ENCODE results near the gene PRICKLE3. TPM values are rescaled to one million over a fixed set of nuclear protein-coding genes. Genes with fewer than 3 reads are reported as not detected.
A peak's percentile ranks its signal among the peaks of the same experiment; 100 is the strongest.
"Not testable (repeated sequence)": the region's sequence is repeated elsewhere in the genome, so short reads cannot be mapped to it uniquely, and the experiment has no call there.

Gene PRICKLE3
- total and polyA plus RNA-seq, 12 donors: 6.6 to 14.8 (median 9.4) TPM

DNA sequence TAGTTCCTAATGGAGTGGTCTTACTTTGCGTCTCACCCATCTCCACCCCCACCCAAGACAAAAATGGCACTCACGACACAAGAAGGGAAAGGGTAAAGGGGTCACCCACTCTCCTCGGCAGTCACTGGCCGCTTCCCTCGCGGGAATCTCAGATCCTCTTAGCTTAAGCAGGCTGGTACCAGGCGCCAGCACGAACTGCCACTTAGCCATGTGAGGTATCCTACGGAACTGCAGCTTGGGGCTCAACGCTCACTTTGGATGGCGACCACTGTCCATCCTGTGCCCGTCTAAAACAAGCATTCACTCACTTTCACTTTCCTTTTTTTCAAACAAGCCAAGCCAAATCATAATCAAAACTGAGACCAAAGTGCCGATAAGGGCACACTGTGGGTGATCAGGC is 38.2 kb downstream of the PRICKLE3 start:
- no peaks in the 10 kb centered on the region for H3K4me1 ChIP-seq
- H3K36me3 ChIP-seq: no peaks in the 10 kb centered on the region
- H3K9me3 ChIP-seq: no peaks in the 10 kb centered on the region
- TF ChIP-seq, protein P1, sequence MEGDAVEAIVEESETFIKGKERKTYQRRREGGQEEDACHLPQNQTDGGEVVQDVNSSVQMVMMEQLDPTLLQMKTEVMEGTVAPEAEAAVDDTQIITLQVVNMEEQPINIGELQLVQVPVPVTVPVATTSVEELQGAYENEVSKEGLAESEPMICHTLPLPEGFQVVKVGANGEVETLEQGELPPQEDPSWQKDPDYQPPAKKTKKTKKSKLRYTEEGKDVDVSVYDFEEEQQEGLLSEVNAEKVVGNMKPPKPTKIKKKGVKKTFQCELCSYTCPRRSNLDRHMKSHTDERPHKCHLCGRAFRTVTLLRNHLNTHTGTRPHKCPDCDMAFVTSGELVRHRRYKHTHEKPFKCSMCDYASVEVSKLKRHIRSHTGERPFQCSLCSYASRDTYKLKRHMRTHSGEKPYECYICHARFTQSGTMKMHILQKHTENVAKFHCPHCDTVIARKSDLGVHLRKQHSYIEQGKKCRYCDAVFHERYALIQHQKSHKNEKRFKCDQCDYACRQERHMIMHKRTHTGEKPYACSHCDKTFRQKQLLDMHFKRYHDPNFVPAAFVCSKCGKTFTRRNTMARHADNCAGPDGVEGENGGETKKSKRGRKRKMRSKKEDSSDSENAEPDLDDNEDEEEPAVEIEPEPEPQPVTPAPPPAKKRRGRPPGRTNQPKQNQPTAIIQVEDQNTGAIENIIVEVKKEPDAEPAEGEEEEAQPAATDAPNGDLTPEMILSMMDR (IDR thresholded peaks at IDR 0.05): no peak
- DNase-seq (no peak), ATAC-seq (no peak)
- H3K27me3 ChIP-seq: no peaks in the 10 kb centered on the region
- no peak overlapping the region for H3K4me3 ChIP-seq
- intact Hi-C loops (cut with DNase I): no loop called here
- WGBS, 2 donors: 93 to 94% methylated on average over 13 of the region's 13 CpGs
- H3K27ac ChIP-seq: no peak overlapping the region

DNA sequence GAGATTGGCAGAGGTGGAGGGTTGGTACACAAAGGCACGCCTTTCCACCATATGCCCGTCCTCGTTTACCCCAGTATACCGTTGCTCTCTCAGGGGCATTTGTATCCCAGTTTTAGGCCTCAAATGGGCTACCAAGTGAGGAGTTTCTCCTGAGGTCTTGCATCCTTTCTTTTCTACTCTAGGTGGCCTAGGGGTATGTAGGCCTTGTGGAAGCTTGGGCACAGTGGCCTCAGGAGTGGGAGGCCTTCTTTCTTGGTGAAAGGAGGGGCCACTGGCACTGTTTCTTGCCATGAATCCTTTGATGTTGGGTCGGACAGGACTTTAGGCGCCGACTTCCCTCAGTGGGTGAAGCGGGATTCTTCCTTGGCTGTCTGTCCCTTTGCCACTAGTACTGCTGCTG is 38.9 kb downstream of the PRICKLE3 start:
- TF ChIP-seq, protein P1 (IDR thresholded peaks at IDR 0.05): no peak

GRCh38 chrX:49143154-49143553 is 43.0 kb downstream of the PRICKLE3 start:
- H3K27me3 ChIP-seq; intact Hi-C loops (cut with DNase I); ATAC-seq; DNase-seq; H3K27ac ChIP-seq; H3K4me3 ChIP-seq; H3K4me1 ChIP-seq: not testable (repeated sequence)
- 87 to 90% methylated on average over 7 of the region's 7 CpGs for whole genome bisulfite sequencing, 2 donors
- Histone ChIP-seq H3K36me3 (peaks cover 0 to 10% (median 0%) of the 10 kb centered on the region in 9 donors), H3K9me3 (peaks cover 0 to 39% (median 0%) of the 10 kb centered on the region in 11 donors)

More for the DNA sequence above, 38.9 kb downstream of the PRICKLE3 start:
- intact Hi-C loops (cut with DNase I): no loop called here
- DNase-seq (no peak), ATAC-seq (no peak)
- Histone ChIP-seq H3K4me1 (no peaks in the 10 kb centered on the region), H3K36me3 (no peaks in the 10 kb centered on the region), H3K4me3 (no peak overlapping the region), H3K27ac (no peak overlapping the region), H3K27me3 (no peaks in the 10 kb centered on the region), H3K9me3 (no peaks in the 10 kb centered on the region)
- 93 to 96% methylated on average over 8 of the region's 8 CpGs for WGBS, 2 donors

- H3K4me3 ChIP-seq; intact Hi-C loops (cut with DNase I); H3K27ac ChIP-seq; H3K27me3 ChIP-seq; ATAC-seq; H3K4me1 ChIP-seq; DNase-seq: not testable (repeated sequence)
- Histone ChIP-seq H3K36me3 (peaks cover 0 to 10% (median 0%) of the 10 kb centered on the region in 9 donors), H3K9me3 (peaks cover 0 to 45% (median 0%) of the 10 kb centered on the region in 11 donors)
- TF ChIP-seq, protein P1 (IDR thresholded peaks at IDR 0.05): peak in 8 of 9 donors; percentile 16 to 60 (median 44)
- WGBS, 2 donors: 35 to 40% methylated on average over 9 of the region's 9 CpGs
These were observed 43.9 kb downstream of the PRICKLE3 start for GRCh38 chrX:49142264-49142663.

DNA sequence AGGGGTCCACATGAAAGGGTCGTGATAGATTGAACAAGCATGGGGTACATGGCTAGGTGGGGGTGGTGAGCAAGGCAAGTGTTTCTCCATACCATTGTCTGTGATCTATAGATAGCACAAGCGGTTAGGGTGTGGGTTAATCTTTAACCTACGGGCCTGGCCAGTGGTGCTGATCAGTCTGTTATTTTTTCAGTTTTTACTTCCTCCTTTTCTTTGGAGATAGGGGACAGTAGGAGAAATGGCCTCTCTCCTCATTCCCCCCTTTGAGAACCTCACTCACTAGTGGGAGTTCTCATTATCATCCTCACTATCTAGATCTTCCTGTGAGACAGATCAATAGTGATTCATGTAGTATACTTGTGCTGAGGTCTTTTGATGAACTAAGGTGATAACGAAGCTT is 46.5 kb downstream of the PRICKLE3 start:
- H3K4me3 ChIP-seq: no peak overlapping the region
- TF ChIP-seq, protein P1 (IDR thresholded peaks at IDR 0.05): no peak
- H3K4me1 ChIP-seq: no peaks in the 10 kb centered on the region
- H3K27me3 ChIP-seq: no peaks in the 10 kb centered on the region
- no peak for DNase-seq
- WGBS, 2 donors: 88 to 92% methylated on average over 4 of the region's 4 CpGs
- no peak for ATAC-seq
- H3K9me3 ChIP-seq: peaks cover 0 to 45% (median 0%) of the 10 kb centered on the region in 11 donors
- H3K36me3 ChIP-seq: peaks cover 0 to 10% (median 0%) of the 10 kb centered on the region in 9 donors
- intact Hi-C loops (cut with DNase I): no loop called here
- no peak overlapping the region for H3K27ac ChIP-seq
